ENCODE results near the gene QSOX2. TPM values are rescaled to one million over a fixed set of nuclear protein-coding genes. Genes with fewer than 3 reads are reported as not detected.

The QSOX2 gene
- polyA plus RNA-seq, 1 experiment, result 14.7 TPM

DNA sequence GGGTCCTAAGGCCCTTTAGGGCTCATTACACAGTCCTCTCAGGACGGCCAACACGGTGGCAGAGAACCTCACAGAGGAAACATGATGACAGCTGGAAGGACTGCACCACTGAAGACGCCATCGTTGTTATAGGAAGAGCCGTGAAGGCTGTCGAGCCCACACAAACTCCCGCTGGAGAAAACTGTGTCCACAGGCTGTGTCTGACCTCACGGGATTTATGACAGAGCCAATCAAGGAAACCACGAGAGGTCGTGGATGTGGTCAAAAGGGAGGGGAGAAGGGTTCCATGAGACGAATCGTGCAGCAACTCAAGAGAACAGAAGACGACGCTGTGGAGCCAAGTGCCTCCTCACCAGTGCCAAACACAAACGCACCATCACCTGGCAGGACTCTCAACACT is 12.2 kb downstream of the QSOX2 start:
- no peaks in the 10 kb centered on the region; the same call in 1 of the 2 replicates for H3K9me3 ChIP-seq (ENCODE audit: control insufficient read depth, insufficient read depth, low read length)
- CTCF ChIA-PET, result interaction anchor here (0.9 kb wide), 1 partner anchor 9 kb away, joined by 3 read pairs; no protein-coding TSS in a partner anchor
- H3K27ac ChIP-seq (ENCODE audit: low read depth, low read length), result no peak overlapping the region
- no peak overlapping the region for H3K4me3 ChIP-seq (ENCODE audit: low read depth, low read length)
- POLR2A ChIA-PET, result no interaction called here
- no peaks in the 10 kb centered on the region for H3K27me3 ChIP-seq (ENCODE audit: control insufficient read depth, insufficient read depth, low read length)
- no peak for DNase-seq (ENCODE audit: low read depth, low spot score)
- TF ChIP-seq, protein P1, sequence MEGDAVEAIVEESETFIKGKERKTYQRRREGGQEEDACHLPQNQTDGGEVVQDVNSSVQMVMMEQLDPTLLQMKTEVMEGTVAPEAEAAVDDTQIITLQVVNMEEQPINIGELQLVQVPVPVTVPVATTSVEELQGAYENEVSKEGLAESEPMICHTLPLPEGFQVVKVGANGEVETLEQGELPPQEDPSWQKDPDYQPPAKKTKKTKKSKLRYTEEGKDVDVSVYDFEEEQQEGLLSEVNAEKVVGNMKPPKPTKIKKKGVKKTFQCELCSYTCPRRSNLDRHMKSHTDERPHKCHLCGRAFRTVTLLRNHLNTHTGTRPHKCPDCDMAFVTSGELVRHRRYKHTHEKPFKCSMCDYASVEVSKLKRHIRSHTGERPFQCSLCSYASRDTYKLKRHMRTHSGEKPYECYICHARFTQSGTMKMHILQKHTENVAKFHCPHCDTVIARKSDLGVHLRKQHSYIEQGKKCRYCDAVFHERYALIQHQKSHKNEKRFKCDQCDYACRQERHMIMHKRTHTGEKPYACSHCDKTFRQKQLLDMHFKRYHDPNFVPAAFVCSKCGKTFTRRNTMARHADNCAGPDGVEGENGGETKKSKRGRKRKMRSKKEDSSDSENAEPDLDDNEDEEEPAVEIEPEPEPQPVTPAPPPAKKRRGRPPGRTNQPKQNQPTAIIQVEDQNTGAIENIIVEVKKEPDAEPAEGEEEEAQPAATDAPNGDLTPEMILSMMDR (IDR thresholded peaks at IDR 0.05; ENCODE audit: low read depth, low read length), result no peak

DNA sequence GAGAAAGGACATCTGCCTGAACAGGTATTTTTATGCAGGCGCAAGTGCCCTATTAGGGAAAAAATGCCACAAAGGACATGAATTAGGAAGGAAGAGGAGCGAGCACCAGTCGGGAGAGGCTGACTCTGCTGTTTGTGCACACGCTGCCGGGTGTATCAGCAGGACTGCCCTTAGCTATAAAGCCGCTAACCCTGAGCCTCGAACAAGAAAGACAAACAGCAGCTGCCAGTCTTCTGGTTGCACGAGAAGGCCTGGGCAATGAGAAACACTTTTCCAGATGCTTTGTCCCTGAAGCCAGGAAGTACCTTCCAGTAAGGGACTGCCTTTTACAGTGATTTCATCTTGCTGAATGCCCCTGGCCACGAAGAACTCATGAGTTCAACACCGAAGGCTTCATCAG is 12.6 kb downstream of the QSOX2 start:
- DNase-seq (ENCODE audit: low read depth, low spot score), result no peak
- Histone ChIP-seq H3K27ac (ENCODE audit: low read depth, low read length) (no peak overlapping the region), H3K4me3 (ENCODE audit: low read depth, low read length) (no peak overlapping the region), H3K27me3 (ENCODE audit: control insufficient read depth, insufficient read depth, low read length) (no peaks in the 10 kb centered on the region), H3K9me3 (ENCODE audit: control insufficient read depth, insufficient read depth, low read length) (no peaks in the 10 kb centered on the region; the same call in 1 of the 2 replicates)
- ChIA-PET POLR2A (no interaction called here), CTCF (no interaction called here)
- TF ChIP-seq, protein P1 (IDR thresholded peaks at IDR 0.05; ENCODE audit: low read depth, low read length), result no peak

DNA sequence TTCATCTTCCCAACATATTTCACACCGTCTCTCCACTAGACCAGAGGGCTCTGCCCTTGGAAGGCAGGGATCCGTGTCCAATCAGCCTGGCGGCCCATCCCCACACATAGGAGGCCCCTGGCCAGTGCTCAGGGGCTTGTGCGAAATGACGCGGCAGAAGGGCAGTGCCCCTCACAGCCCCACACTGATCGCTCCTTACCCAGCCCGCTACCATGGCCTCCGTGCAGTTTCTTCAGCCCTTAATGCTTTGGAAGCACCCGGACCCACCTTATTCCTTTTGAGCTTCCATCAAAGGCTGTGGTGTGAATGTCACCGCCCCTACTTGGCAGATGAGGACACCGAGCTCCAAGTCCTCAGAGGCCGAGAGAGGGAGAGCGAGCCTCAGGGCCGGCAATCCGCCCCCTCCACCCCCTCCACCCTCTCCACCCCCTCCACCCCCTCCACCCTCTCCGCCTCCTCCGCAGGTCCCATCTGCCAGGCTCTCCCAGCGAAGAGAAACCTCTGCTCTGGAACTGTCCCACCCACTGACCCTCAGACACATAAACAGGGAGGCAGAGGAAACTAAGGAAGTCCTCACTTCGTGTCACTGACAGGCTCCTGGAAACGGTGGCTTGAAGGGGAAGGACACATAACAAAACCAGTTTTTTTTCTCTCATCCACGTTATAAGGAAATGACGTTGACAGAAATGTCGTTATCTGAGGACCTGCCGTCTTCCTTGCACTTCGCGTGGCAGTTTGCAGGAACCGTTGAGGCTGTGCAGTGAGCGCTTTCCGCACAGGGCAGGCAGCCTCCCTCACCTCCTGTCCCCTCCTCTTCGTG is 13.9 kb downstream of the QSOX2 start:
- no peak overlapping the region for H3K27ac ChIP-seq (ENCODE audit: low read depth, low read length)
- H3K27me3 ChIP-seq (ENCODE audit: control insufficient read depth, insufficient read depth, low read length), result no peaks in the 10 kb centered on the region
- DNase-seq (ENCODE audit: low read depth, low spot score), result no peak
- no peak overlapping the region for H3K4me3 ChIP-seq (ENCODE audit: low read depth, low read length)
- CTCF ChIA-PET, result no interaction called here
- no peaks in the 10 kb centered on the region; the same call in 1 of the 2 replicates for H3K9me3 ChIP-seq (ENCODE audit: control insufficient read depth, insufficient read depth, low read length)
- TF ChIP-seq, protein P1 (IDR thresholded peaks at IDR 0.05; ENCODE audit: low read depth, low read length), result no peak
- POLR2A ChIA-PET, result no interaction called here

DNA sequence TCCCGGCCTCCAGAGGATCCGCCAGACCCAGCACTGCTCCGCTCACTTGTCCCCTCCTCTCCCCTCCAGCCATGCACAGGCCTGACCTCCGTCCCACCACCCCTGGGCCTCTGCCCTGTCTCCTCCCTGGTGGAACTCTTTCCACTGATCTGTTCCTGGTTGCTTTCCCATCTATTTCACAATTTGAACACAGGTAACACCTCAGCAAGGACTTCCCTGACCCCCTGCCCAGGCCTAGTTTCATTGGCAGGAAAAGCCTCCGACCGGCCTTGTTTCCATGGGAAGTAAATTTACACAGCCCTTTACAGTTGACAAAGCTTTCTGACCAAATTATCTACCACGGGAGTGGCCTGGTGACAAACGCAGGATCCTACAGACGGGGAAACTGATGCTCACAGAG is 14.8 kb downstream of the QSOX2 start:
- H3K27me3 ChIP-seq (ENCODE audit: control insufficient read depth, insufficient read depth, low read length), result no peaks in the 10 kb centered on the region
- ChIA-PET CTCF (no interaction called here), POLR2A (no interaction called here)
- TF ChIP-seq, protein P1 (IDR thresholded peaks at IDR 0.05; ENCODE audit: low read depth, low read length), result no peak
- no peak overlapping the region for H3K27ac ChIP-seq (ENCODE audit: low read depth, low read length)
- DNase-seq (ENCODE audit: low read depth, low spot score), result no peak
- H3K4me3 ChIP-seq (ENCODE audit: low read depth, low read length), result no peak overlapping the region
- no peaks in the 10 kb centered on the region; the same call in 1 of the 2 replicates for H3K9me3 ChIP-seq (ENCODE audit: control insufficient read depth, insufficient read depth, low read length)

DNA sequence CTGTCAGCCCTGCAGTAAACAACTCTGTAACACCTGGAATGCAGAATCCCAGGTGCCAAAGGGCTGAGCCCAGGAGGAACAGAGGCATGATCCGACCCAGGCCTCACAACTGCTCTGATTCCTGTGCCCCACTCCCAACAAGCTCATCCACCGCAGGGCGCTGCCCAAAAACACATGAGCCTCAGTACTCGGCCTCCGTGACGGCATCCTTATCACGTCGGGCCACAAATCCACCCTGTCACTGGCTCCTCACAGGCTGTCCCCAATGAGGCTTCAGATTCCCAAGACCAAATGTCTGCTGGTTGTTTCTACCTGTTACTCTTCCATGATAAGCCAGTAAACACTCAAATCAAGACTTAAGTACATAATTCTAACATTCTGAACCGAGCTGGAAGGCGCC is 15.2 kb downstream of the QSOX2 start:
- TF ChIP-seq, protein P1 (IDR thresholded peaks at IDR 0.05; ENCODE audit: low read depth, low read length), result no peak
- no peaks in the 10 kb centered on the region for H3K27me3 ChIP-seq (ENCODE audit: control insufficient read depth, insufficient read depth, low read length)
- ChIA-PET POLR2A (no interaction called here), CTCF (no interaction called here)
- no peak overlapping the region for H3K4me3 ChIP-seq (ENCODE audit: low read depth, low read length)
- no peak overlapping the region for H3K27ac ChIP-seq (ENCODE audit: low read depth, low read length)
- no peak for DNase-seq (ENCODE audit: low read depth, low spot score)
- no peaks in the 10 kb centered on the region; the same call in 1 of the 2 replicates for H3K9me3 ChIP-seq (ENCODE audit: control insufficient read depth, insufficient read depth, low read length)

All from AG04450 (cell line).